Keratinocyte (primary cell): ENCODE data around the gene ZFYVE28. TPM values are rescaled to one million over a fixed set of nuclear protein-coding genes. Genes with fewer than 3 reads are reported as not detected.

Experiments used
- DNase-seq: peaks from one replicate; pipeline ENCODE4 v3.0.0-alpha.2; 2011; ENCODE audit warnings: low read depth, missing footprints, low spot score
- FAIRE-seq: peaks from 2 replicates; lab custom pipeline; 2011; peaks lifted over from hg19 to GRCh38; lab: Jason Lieb, UNC
- H2AFZ ChIP-seq: 2 replicates; pipeline ENCODE4 v1.6.0; 2012; ENCODE audit warnings: low read length, control low read depth, inconsistent platforms; ENCODE audit not compliant: control insufficient read depth
- H3K27ac ChIP-seq: 2 replicates; pipeline ENCODE4 v1.5.1; 2011; ENCODE audit warnings: low read length; ENCODE audit not compliant: control insufficient read depth, insufficient read depth
- H3K27me3 ChIP-seq: 3 replicates; pipeline ENCODE4 v1.6.0; 2011; ENCODE audit warnings: low read length; ENCODE audit not compliant: control insufficient read depth, insufficient read depth; ENCODE audit errors: extremely low read depth
- H3K36me3 ChIP-seq, 2 experiments: 2 replicates in 1 of 2; 3 replicates in 1 of 2; pipeline ENCODE4 v1.5.1; 2011; ENCODE audit warnings: low read length in 2 of 2, mild to moderate bottlenecking in 1 of 2; ENCODE audit not compliant: control insufficient read depth in 2 of 2, insufficient read depth in 2 of 2; ENCODE audit errors: extremely low read depth in 1 of 2
- H3K4me1 ChIP-seq: 3 replicates; pipeline ENCODE4 v1.5.1; 2011; ENCODE audit warnings: low read length; ENCODE audit not compliant: control insufficient read depth, insufficient read depth; ENCODE audit errors: extremely low read depth
- H3K4me2 ChIP-seq: 3 replicates; pipeline ENCODE4 v1.6.0; 2011; ENCODE audit warnings: low read depth, low read length; ENCODE audit not compliant: control insufficient read depth, insufficient read depth; ENCODE audit errors: extremely low read depth
- H3K4me3 ChIP-seq, 3 experiments: fragments of 200-600 bp in 1 of 3; sonication (generic) in 1 of 3; 2 replicates in 2 of 3; 3 replicates in 1 of 3; pipeline ENCODE4 v1.5.1; 2011 to 2016; ENCODE audit warnings: low read length in 3 of 3, mild to moderate bottlenecking in 3 of 3, control low read depth in 2 of 3, inconsistent platforms in 1 of 3, low read depth in 1 of 3, mixed read lengths in 1 of 3, mixed run types in 1 of 3, moderate library complexity in 1 of 3; ENCODE audit not compliant: control insufficient read depth in 2 of 3, insufficient read depth in 2 of 3; ENCODE audit errors: extremely low read depth in 1 of 3
- H3K79me2 ChIP-seq: 2 replicates; pipeline ENCODE4 v1.6.0; 2012; ENCODE audit warnings: low read length; ENCODE audit not compliant: control insufficient read depth, insufficient read depth
- H3K9ac ChIP-seq: 3 replicates; pipeline ENCODE4 v1.6.0; 2011; ENCODE audit warnings: low read length; ENCODE audit not compliant: control insufficient read depth, insufficient read depth; ENCODE audit errors: extremely low read depth
- H3K9me1 ChIP-seq: 3 replicates; pipeline ENCODE4 v1.6.0; 2011; ENCODE audit warnings: low read length; ENCODE audit not compliant: control insufficient read depth, insufficient read depth; ENCODE audit errors: extremely low read depth
- H3K9me3 ChIP-seq: 2 replicates; pipeline ENCODE4 v1.5.1; 2012; ENCODE audit warnings: low read depth, low read length; ENCODE audit not compliant: control insufficient read depth
- H4K20me1 ChIP-seq: 3 replicates; pipeline ENCODE4 v1.6.0; 2011; ENCODE audit warnings: low read length; ENCODE audit not compliant: control insufficient read depth, insufficient read depth; ENCODE audit errors: extremely low read depth
- EZH2 ChIP-seq: IDR thresholded peaks from one replicate; pipeline ENCODE4 v1.6.1; 2012; ENCODE audit warnings: inconsistent platforms, mild to moderate bottlenecking, low read length, moderate library complexity
- dilution Hi-C: fragments of 300-500 bp; cut with MboI; formaldehyde crosslinking; loops from one replicate; pipeline ENCODE4 v1.7.0; 2020; ENCODE audit warnings: low sequenced_read_pairs; ENCODE audit not compliant: extremely low pct_ligation_motif_present
- polyA plus RNA-seq, 5 experiments: library from polyadenylated mRNA; depleted of rRNA in 3 of 5; stranded (reverse) in 3 of 5; stranded (forward) in 1 of 5; unstranded in 1 of 5; fragments of >200 nt; gene quantifications; 1 replicate in 1 of 5; 2 replicates in 3 of 5; 3 replicates in 1 of 5; pipeline versions ENCODE4 v1.2.1 to v1.2.3, GENCODE V29; 2011 to 2012; ENCODE audit warnings: missing spikeins in 2 of 5, low read depth in 1 of 5, low replicate concordance in 1 of 5
- TF ChIP-seq, protein P1 (sequence below), 3 experiments: IDR thresholded peaks in 1 of 3; conservative IDR thresholded peaks in 1 of 3; optimal IDR thresholded peaks in 1 of 3; 2 replicates in 2 of 3; 3 replicates in 1 of 3; pipeline versions ENCODE3 to v1.5.1; 2011; ENCODE audit warnings: low read length in 3 of 3, mild to moderate bottlenecking in 3 of 3, moderate library complexity in 2 of 3, control low read depth in 1 of 3, inconsistent platforms in 1 of 3; ENCODE audit not compliant: insufficient read depth in 2 of 3; ENCODE audit errors: extremely low read depth in 1 of 3

ZFYVE28 gene
- polyA plus RNA-seq, 1 donor (not counting 4 experiments of a cell fraction or from before 2014, with no cell fraction given), result 0.33 TPM

DNA sequence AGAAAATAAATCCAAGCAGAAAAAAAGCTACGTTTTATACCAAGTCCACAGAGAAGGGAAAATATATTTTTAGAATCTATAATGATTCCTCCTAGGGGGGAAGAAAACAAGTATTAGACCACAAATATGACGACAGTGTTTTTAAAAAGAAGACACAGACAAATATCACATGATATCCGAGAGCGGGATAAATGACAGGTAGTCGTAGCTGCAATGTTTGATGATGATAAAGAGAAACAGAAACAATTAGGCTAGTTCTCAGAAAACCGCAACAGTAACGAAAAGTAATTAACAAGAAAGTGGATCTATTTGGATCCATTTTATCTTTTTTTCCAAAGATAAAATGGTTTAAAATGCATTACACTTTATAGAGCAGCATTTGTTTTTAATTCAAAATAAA lies 177.4 kb downstream of the ZFYVE28 start:
- Histone ChIP-seq H3K4me3 (peak overlapping the region; percentile 67 to 84 (median 81)), H3K4me1 (peaks cover 20% of the 10 kb centered on the region), H2AFZ (no peak overlapping the region), H3K9me3 (no peaks in the 10 kb centered on the region), H3K36me3 (no peaks in the 10 kb centered on the region), H3K79me2 (peaks cover 36% of the 10 kb centered on the region), H3K4me2 (peak overlapping the region; percentile 94), H3K27ac (peak overlapping the region; percentile 24), H3K27me3 (no peaks in the 10 kb centered on the region), H3K9me1 (no peaks in the 10 kb centered on the region), H3K9ac (peak overlapping the region; percentile 70), H4K20me1 (no peaks in the 10 kb centered on the region)
- DNase-seq (no peak), FAIRE-seq (no peak)
- TF ChIP-seq, protein P1, sequence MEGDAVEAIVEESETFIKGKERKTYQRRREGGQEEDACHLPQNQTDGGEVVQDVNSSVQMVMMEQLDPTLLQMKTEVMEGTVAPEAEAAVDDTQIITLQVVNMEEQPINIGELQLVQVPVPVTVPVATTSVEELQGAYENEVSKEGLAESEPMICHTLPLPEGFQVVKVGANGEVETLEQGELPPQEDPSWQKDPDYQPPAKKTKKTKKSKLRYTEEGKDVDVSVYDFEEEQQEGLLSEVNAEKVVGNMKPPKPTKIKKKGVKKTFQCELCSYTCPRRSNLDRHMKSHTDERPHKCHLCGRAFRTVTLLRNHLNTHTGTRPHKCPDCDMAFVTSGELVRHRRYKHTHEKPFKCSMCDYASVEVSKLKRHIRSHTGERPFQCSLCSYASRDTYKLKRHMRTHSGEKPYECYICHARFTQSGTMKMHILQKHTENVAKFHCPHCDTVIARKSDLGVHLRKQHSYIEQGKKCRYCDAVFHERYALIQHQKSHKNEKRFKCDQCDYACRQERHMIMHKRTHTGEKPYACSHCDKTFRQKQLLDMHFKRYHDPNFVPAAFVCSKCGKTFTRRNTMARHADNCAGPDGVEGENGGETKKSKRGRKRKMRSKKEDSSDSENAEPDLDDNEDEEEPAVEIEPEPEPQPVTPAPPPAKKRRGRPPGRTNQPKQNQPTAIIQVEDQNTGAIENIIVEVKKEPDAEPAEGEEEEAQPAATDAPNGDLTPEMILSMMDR (optimal IDR thresholded peaks at IDR 0.05 in 1 of 3, IDR thresholded peaks at IDR 0.05 in 1 of 3, conservative IDR thresholded peaks at IDR 0.05 in 1 of 3; ENCODE audit: extremely low read depth in 1 of 3, insufficient read depth in 2 of 3, low read length in 3 of 3), result no peak
- TF ChIP-seq EZH2, result no peak
- dilution Hi-C loops, result no loop called here

DNA sequence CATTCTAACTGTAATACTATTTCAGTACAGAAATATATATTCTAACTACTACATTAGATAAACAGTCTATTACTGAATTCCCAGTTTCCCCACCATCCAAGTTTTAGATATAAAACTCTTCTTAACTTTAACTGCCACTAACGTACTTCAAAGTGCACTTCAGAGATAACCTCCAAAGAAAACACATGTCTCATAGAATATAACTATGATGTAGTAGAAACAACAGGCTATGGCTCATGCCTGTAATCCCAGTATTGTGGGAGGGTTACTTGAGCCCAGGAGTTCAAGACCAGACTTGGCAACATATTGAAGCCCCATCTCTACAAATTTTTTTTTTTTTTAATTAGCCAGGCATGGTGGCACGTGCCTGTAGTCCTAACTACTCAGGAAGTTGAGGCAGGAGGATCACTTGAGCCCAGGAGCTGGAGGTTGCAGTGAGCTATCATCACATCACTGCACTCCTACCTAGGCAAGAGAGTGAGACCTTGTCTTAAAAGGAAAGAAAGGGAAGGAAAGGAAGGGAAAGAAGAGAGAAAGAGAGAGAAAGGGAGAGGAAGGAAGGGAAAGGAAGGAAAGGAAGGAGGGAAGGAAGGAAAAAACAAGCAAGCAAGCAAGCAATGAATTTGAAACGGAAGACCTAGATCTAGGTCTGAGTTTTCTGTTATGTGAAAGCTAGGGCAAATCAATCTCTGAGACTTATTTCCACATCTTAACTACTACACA lies 181.3 kb downstream of the ZFYVE28 start:
- Histone ChIP-seq H4K20me1 (peaks cover 3% of the 10 kb centered on the region), H3K27ac (no peak overlapping the region), H3K4me1 (peaks cover 20% of the 10 kb centered on the region), H3K36me3 (peaks cover 3 to 8% of the 10 kb centered on the region in 2 experiments), H3K9me1 (no peaks in the 10 kb centered on the region), H3K9ac (no peak overlapping the region), H3K27me3 (no peaks in the 10 kb centered on the region), H2AFZ (no peak overlapping the region), H3K9me3 (no peaks in the 10 kb centered on the region), H3K4me2 (no peak overlapping the region), H3K4me3 (no peak overlapping the region), H3K79me2 (peaks cover 36% of the 10 kb centered on the region)
- FAIRE-seq (no peak), DNase-seq (no peak)
- TF ChIP-seq EZH2, result no peak
- TF ChIP-seq, protein P1 (optimal IDR thresholded peaks at IDR 0.05 in 1 of 3, IDR thresholded peaks at IDR 0.05 in 1 of 3, conservative IDR thresholded peaks at IDR 0.05 in 1 of 3; ENCODE audit: extremely low read depth in 1 of 3, insufficient read depth in 2 of 3, low read length in 3 of 3), result no peak
- dilution Hi-C loops, result no loop called here
